Left kidney (tissue), 2 donors: Measurements from ENCODE around the gene TIMM44. TPM values are rescaled to one million over a fixed set of nuclear protein-coding genes. Genes with fewer than 3 reads are reported as not detected.

Experiments used
- DNase-seq: peaks from one replicate; pipeline ENCODE4 v3.0.0-alpha.2; 2013
- polyA plus RNA-seq: library from polyadenylated mRNA; unstranded; fragments of 120-200 nt; gene quantifications from one replicate; pipeline ENCODE4 v1.2.1, GENCODE V29; 2013; ENCODE audit not compliant: insufficient read length

The TIMM44 gene
- polyA plus RNA-seq, 1 donor: 46.7 TPM

GRCh38 chr19:7916103-7916954, 27.1 kb downstream of the TIMM44 start:
- no peak for DNase-seq

GRCh38 chr19:7915250-7916102, 28.0 kb downstream of the TIMM44 start:
- DNase-seq: no peak

GRCh38 chr19:7914598-7915045, 28.8 kb downstream of the TIMM44 start, which contains the start of gene TGFBR3L:
TGFBR3L (plus strand) TSS chr19:7914830.
- DNase-seq: no peak

GRCh38 chr19:7914099-7914498, 29.4 kb downstream of the TIMM44 start:
- no peak for DNase-seq

GRCh38 chr19:7913652-7914051, 29.8 kb downstream of the TIMM44 start:
- DNase-seq: no peak

- no peak for DNase-seq
Observed at GRCh38 chr19:7912697-7913564, 30.5 kb downstream of the TIMM44 start.

- no peak for DNase-seq
Observed at GRCh38 chr19:7912144-7912696, 31.2 kb downstream of the TIMM44 start.

- no peak for DNase-seq
Observed at GRCh38 chr19:7911508-7912143, 31.8 kb downstream of the TIMM44 start.

GRCh38 chr19:7910321-7911161, 32.9 kb downstream of the TIMM44 start:
- no peak for DNase-seq

- DNase-seq: no peak
Observed at GRCh38 chr19:7909471-7910067, 33.9 kb downstream of the TIMM44 start.

- no peak for DNase-seq
Observed at GRCh38 chr19:7908742-7909461, 34.6 kb downstream of the TIMM44 start.

- DNase-seq: no peak
Observed at GRCh38 chr19:7908078-7908699, 35.3 kb downstream of the TIMM44 start.

GRCh38 chr19:7907544-7907943, 35.9 kb downstream of the TIMM44 start:
- DNase-seq: no peak

GRCh38 chr19:7907122-7907521, 36.3 kb downstream of the TIMM44 start:
- DNase-seq: no peak

GRCh38 chr19:7905859-7906258, 37.6 kb downstream of the TIMM44 start:
- DNase-seq: no peak

GRCh38 chr19:7905268-7905667, 38.2 kb downstream of the TIMM44 start:
- no peak for DNase-seq

- no peak for DNase-seq
Observed at GRCh38 chr19:7904074-7905020, 39.1 kb downstream of the TIMM44 start.
